Type B pancreatic cell (in vitro differentiated cells): Measurements from ENCODE around the gene KCTD21. TPM values are rescaled to one million over a fixed set of nuclear protein-coding genes. Genes with fewer than 3 reads are reported as not detected.

Experiments
- DNase-seq: peaks from one replicate; pipeline ENCODE4 v3.0.0; 2021; ENCODE audit warnings: mixed read lengths; ENCODE audit not compliant: unreplicated experiment; ENCODE audit errors: extremely low spot score
- H3K27ac Mint-ChIP-seq: 2 replicates; pipeline ENCODE4 v1.8.0; 2021; ENCODE audit warnings: mild to moderate bottlenecking, mixed read lengths
- H3K27me3 Mint-ChIP-seq: 2 replicates; pipeline ENCODE4 v1.8.0; 2021; ENCODE audit warnings: mixed read lengths
- H3K36me3 Mint-ChIP-seq: 2 replicates; pipeline ENCODE4 v1.8.0; 2021; ENCODE audit warnings: mixed read lengths
- H3K4me1 Mint-ChIP-seq: one replicate; pipeline ENCODE4 v1.8.0; 2021; ENCODE audit warnings: mixed read lengths; ENCODE audit not compliant: unreplicated experiment
- H3K4me3 Mint-ChIP-seq: 2 replicates; pipeline ENCODE4 v1.8.0; 2021; ENCODE audit warnings: mild to moderate bottlenecking, mixed read lengths
- H3K9me3 Mint-ChIP-seq: 2 replicates; pipeline ENCODE4 v1.8.0; 2021; ENCODE audit warnings: mixed read lengths
- CTCF ChIP-seq: fragments of 200-600 bp; sonication (generic); conservative IDR thresholded peaks from 2 replicates; pipeline ENCODE4 v1.5.0; 2021; ENCODE audit warnings: antibody characterized with exemption, mild to moderate bottlenecking
- total RNA-seq: library from RNA; stranded (reverse); gene quantifications from 2 replicates; pipeline ENCODE4 v1.2.1, GENCODE V29; 2021; ENCODE audit warnings: low replicate concordance

KCTD21 gene
- total RNA-seq, 1 donor from 2014 or later, result 9.7 TPM

GRCh38 chr11:78158987-78159652 lies 29.3 kb downstream of the KCTD21 start:
- Mint-ChIP-seq H3K27ac (no peak overlapping the region), H3K4me1 (peaks cover 10% of the 10 kb centered on the region), H3K4me3 (no peak overlapping the region), H3K27me3 (no peaks in the 10 kb centered on the region), H3K36me3 (no peaks in the 10 kb centered on the region), H3K9me3 (no peaks in the 10 kb centered on the region)
- no peak for TF ChIP-seq CTCF
- DNase-seq, result no peak

- Mint-ChIP-seq H3K4me1 (peaks cover 11% of the 10 kb centered on the region), H3K27me3 (no peaks in the 10 kb centered on the region), H3K36me3 (peaks cover 3% of the 10 kb centered on the region), H3K9me3 (no peaks in the 10 kb centered on the region), H3K4me3 (no peak overlapping the region), H3K27ac (peak overlapping the region; percentile 67)
- no peak for DNase-seq
- TF ChIP-seq CTCF, result no peak
Observed at GRCh38 chr11:78156127-78156844, 32.1 kb downstream of the KCTD21 start.

GRCh38 chr11:78151804-78152203 lies 36.6 kb downstream of the KCTD21 start:
- TF ChIP-seq CTCF, result no peak
- Mint-ChIP-seq H3K9me3 (no peaks in the 10 kb centered on the region), H3K4me1 (peaks cover 19% of the 10 kb centered on the region), H3K27me3 (no peaks in the 10 kb centered on the region), H3K4me3 (no peak overlapping the region), H3K27ac (no peak overlapping the region), H3K36me3 (peaks cover 3% of the 10 kb centered on the region)
- DNase-seq, result no peak

GRCh38 chr11:78150754-78151153 lies 37.7 kb downstream of the KCTD21 start:
- no peaks in the 10 kb centered on the region for H3K9me3 Mint-ChIP-seq
- H3K27me3 Mint-ChIP-seq, result no peaks in the 10 kb centered on the region
- peak overlapping the region; percentile 15 for H3K27ac Mint-ChIP-seq
- TF ChIP-seq CTCF, result no peak
- H3K4me1 Mint-ChIP-seq, result peaks cover 13% of the 10 kb centered on the region
- no peak for DNase-seq
- no peak overlapping the region for H3K4me3 Mint-ChIP-seq
- H3K36me3 Mint-ChIP-seq, result peaks cover 3% of the 10 kb centered on the region

- peak overlapping the region; percentile 15 for H3K27ac Mint-ChIP-seq
- peaks cover 13% of the 10 kb centered on the region for H3K4me1 Mint-ChIP-seq
- no peak for DNase-seq
- peaks cover 3% of the 10 kb centered on the region for H3K36me3 Mint-ChIP-seq
- H3K27me3 Mint-ChIP-seq, result no peaks in the 10 kb centered on the region
- no peak for TF ChIP-seq CTCF
- H3K9me3 Mint-ChIP-seq, result no peaks in the 10 kb centered on the region
- no peak overlapping the region for H3K4me3 Mint-ChIP-seq
Observed at GRCh38 chr11:78150346-78150745, 38.1 kb downstream of the KCTD21 start.
